GM20000 (cell line): ENCODE measurements around the gene MKNK1.
"Not testable (repeated sequence)": the region's sequence is repeated elsewhere in the genome, so short reads cannot be mapped to it uniquely, and the experiment has no call there.

ENCODE experiments used
- DNase-seq: peaks from one replicate; pipeline ENCODE4 v3.0.0; 2012; ENCODE audit warnings: low spot score
- TF ChIP-seq, protein P1 (sequence below): IDR thresholded peaks from 2 replicates; pipeline ENCODE4 v1.5.1; 2012; ENCODE audit warnings: mild to moderate bottlenecking, control low read depth; ENCODE audit errors: extremely low read depth, missing control alignments

The MKNK1 gene

DNA sequence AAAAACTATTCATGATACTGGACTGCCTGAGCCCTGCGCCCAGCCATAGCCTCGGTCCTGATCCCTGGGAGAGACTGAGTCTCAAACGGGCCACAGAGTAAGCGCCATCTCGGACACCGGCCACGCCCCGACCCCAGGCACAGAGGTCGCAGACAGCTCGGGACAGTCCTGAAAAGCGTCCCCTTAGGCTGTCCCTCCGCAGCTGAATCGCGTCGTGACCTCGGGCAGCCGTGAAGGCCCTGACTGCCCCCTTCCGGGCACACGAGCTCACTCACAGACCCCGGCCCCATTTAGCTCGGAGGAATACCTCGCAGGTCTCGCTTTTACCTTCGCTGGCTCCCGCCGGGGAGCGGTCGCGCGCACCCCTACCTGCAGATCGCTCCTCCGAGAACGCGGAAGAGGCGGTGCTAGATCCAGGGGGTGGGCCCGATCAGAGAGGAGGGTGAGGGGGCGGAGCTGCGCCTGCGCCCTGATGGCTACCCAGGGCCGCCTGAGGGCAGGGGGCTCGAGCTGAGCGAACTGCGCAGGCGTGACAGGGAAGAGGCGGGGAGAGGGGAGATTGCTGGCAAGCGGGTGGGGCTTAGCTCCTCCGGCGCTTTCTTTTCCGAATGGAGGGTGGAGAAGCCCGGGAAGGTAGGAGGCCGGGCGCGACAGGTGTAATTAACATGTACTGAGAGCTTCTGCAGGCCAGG is at the start of gene MKNK1:
Gene MKNK1, minus strand, starts transcription at position 411 of the 692 bp plus-strand sequence. CDS start 20,941 bp downstream, outside the sequence.
- TF ChIP-seq, protein P1, sequence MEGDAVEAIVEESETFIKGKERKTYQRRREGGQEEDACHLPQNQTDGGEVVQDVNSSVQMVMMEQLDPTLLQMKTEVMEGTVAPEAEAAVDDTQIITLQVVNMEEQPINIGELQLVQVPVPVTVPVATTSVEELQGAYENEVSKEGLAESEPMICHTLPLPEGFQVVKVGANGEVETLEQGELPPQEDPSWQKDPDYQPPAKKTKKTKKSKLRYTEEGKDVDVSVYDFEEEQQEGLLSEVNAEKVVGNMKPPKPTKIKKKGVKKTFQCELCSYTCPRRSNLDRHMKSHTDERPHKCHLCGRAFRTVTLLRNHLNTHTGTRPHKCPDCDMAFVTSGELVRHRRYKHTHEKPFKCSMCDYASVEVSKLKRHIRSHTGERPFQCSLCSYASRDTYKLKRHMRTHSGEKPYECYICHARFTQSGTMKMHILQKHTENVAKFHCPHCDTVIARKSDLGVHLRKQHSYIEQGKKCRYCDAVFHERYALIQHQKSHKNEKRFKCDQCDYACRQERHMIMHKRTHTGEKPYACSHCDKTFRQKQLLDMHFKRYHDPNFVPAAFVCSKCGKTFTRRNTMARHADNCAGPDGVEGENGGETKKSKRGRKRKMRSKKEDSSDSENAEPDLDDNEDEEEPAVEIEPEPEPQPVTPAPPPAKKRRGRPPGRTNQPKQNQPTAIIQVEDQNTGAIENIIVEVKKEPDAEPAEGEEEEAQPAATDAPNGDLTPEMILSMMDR, result no peak
- peak; percentile 99 for DNase-seq

DNA sequence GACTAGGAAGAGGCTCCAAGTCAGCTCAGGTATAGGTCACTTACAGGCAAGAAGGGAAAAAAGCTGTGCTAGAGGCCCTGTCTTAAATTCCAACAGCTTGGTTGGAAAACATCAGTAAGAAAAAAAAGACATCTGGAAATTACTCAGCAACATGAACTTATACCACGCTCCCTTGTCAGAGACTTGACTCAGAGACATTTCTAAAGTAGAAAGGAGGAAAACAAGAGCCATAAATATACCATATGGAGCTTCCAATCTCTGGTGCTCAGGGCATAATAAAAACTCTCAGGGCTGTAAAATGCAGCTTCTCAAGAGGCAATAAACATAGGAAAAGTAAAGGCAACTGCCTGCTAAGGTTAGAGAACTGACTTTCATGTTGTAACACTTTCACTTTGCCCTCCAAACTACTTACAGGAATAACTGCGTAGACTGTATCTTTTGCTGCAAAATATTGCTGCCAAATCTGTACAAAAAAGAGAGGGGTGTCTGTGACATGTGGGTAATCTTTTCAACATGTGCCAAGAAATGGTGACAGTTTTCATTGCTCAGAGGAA is 49.4 kb upstream of the MKNK1 start:
- TF ChIP-seq, protein P1, result no peak
- no peak for DNase-seq

DNA sequence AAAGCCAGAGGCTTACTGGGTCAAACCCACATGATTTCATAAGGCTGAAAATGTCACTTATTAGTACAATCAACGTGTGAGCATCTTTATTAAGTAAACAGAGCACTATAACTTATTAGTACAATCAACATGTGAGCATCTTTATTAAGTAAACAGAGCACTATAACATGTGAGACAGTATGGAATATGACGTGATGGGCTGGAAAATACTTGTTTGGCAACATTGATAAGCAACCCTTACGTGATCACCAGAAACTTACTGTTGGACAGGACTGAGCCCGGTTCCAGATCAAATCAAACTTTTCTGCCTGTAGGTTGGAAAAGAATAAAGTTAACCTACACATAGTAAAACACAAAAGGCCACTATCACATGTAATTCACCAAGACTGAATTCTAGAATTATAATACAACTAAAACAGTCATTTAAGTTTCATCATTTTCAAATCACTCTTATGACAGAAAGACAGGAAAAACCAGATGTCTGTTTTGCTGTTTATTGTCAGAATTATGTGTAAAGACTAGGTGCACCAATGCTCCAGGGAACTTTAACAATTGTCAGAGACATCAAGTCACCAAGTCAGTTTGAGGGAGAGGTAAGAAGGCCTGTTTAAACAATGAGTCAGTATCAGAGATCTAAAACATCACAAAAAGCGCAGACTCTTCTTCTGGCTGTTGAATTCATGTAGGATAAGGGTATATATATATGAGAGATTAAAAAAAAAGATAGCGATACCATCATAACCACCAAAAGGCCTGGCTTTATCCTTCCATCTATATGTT is 48.4 kb upstream of the MKNK1 start:
- TF ChIP-seq, protein P1, result no peak

DNA sequence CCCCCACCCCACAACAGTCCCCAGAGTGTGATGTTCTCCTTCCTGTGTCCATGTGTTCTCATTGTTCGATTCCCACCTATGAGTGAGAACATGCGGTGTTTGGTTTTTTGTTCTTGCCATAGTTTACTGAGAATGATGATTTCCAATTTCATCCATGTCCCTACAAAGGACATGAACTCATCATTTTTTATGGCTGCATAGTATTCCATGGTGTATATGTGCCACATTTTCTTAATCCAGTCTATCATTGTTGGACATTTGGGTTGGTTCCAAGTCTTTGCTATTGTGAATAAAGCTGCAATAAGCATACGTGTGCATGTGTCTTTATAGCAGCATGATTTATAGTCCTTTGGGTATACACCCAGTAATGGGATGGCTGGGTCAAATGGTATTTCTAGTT is 47.1 kb upstream of the MKNK1 start:
- not testable (repeated sequence) for DNase-seq

More for the DNA sequence above, 48.4 kb upstream of the MKNK1 start:
- no peak for DNase-seq

DNA sequence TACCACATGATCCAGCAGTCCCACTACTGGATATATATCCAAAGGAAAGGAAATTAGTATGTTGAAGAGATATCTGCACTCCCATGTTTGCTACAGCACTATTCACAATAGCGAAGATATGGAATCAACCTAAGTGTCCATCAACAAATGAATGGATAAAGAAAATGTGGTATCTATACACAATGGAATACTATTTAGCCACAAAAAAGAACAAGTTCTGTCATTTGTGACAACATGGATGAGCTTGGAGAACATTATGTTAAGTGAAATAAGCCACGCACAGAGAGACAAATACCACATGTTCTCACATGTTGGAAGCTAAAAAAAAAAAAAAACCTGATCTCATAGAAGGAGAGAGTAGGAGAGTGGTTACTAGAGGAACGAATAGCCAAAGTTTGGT is 46.4 kb upstream of the MKNK1 start:
- TF ChIP-seq, protein P1, result no peak
- DNase-seq, result no peak

DNA sequence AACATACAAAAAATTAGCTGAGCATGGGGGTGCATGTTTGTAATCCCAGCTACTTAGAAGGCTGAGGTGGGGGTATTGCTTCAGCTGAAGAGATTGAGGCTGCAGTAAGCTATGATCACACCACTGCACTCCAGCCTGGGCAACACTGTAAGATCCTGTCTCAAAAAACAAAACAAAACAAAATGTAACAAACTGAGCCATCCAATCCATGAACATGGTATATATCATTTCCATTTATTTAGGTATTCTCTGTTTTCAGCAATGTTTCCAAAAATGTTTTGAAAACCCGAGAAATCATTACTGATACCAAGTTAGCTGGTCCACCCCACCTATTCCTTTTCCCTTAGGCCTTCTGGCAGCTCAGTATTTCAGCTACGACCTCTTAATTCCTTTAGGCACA is 45.7 kb upstream of the MKNK1 start:
- TF ChIP-seq, protein P1, result no peak
- no peak for DNase-seq

DNA sequence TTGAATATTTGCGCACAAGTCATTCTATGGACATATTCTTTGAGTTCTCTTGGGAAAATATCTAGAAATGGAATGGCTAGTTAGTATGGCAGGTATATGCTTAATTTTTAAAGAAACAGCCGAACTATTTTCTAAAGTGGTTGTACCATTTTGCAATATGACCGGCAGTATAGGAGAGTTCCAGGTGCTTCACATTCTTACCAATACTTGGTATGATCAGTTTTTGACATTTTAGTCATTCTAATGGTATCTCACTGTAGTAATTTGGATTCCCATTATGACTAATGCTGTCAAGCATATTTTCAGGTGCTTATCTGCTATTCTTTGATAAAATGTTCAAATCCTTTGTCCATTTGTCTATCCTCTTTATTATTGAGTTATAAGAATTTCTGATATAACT is 43.5 kb upstream of the MKNK1 start:
- TF ChIP-seq, protein P1, result no peak
- no peak for DNase-seq
